ENCODE measurements around the gene ITGA3. TPM values are rescaled to one million over a fixed set of nuclear protein-coding genes. Genes with fewer than 3 reads are reported as not detected.

Gene ITGA3
- total RNA-seq, 4 donors from 2014 or later, result 44.4 to 86.3 (median 77.0) TPM

GRCh38 chr17:50080096-50080480 lies 24.2 kb downstream of the ITGA3 start:
- Histone ChIP-seq H3K9me3 (no peaks in the 10 kb centered on the region), H3K27ac (peak overlapping the region in 3 of 4 donors; percentile 1 to 36 (median 27)), H3K4me1 (peaks cover 2 to 14% (median 6%) of the 10 kb centered on the region in 3 donors), H3K27me3 (no peaks in the 10 kb centered on the region), H3K36me3 (peaks cover 9 to 97% (median 53%) of the 10 kb centered on the region in 3 donors), H3K4me3 (no peak overlapping the region)
- intact Hi-C loops (cut with DNase I), result no loop called here
- no peak for DNase-seq
- WGBS, 2 donors, result 48 to 68% methylated on average over 7 to 11 of the region's 11 CpGs
- no peak for TF ChIP-seq CTCF (IDR thresholded peaks at IDR 0.05)
- TF ChIP-seq POLR2A (IDR thresholded peaks at IDR 0.05), result no peak

- Histone ChIP-seq H3K27ac (no peak overlapping the region), H3K36me3 (peaks cover 9 to 94% (median 45%) of the 10 kb centered on the region in 3 donors), H3K27me3 (no peaks in the 10 kb centered on the region), H3K4me1 (peaks cover 2 to 14% (median 6%) of the 10 kb centered on the region in 3 donors), H3K4me3 (no peak overlapping the region), H3K9me3 (no peaks in the 10 kb centered on the region)
- TF ChIP-seq CTCF (IDR thresholded peaks at IDR 0.05) (no peak), POLR2A (IDR thresholded peaks at IDR 0.05) (no peak)
- DNase-seq, result no peak
- 78 to 82% methylated on average over 7 of the region's 7 CpGs for WGBS, 2 donors
- intact Hi-C loops (cut with DNase I), result no loop called here
Observed at GRCh38 chr17:50080827-50081226, 24.9 kb downstream of the ITGA3 start.

GRCh38 chr17:50081757-50082156 lies 25.8 kb downstream of the ITGA3 start:
- TF ChIP-seq POLR2A (IDR thresholded peaks at IDR 0.05) (no peak), CTCF (IDR thresholded peaks at IDR 0.05) (no peak)
- Histone ChIP-seq H3K9me3 (no peaks in the 10 kb centered on the region), H3K36me3 (peaks cover 2 to 90% (median 36%) of the 10 kb centered on the region in 3 donors), H3K27ac (no peak overlapping the region), H3K27me3 (no peaks in the 10 kb centered on the region), H3K4me3 (no peak overlapping the region), H3K4me1 (peaks cover 2 to 14% (median 6%) of the 10 kb centered on the region in 3 donors)
- intact Hi-C loops (cut with DNase I), result no loop called here
- 70 to 85% methylated on average over 4 of the region's 5 CpGs for WGBS, 2 donors
- no peak for DNase-seq

DNA sequence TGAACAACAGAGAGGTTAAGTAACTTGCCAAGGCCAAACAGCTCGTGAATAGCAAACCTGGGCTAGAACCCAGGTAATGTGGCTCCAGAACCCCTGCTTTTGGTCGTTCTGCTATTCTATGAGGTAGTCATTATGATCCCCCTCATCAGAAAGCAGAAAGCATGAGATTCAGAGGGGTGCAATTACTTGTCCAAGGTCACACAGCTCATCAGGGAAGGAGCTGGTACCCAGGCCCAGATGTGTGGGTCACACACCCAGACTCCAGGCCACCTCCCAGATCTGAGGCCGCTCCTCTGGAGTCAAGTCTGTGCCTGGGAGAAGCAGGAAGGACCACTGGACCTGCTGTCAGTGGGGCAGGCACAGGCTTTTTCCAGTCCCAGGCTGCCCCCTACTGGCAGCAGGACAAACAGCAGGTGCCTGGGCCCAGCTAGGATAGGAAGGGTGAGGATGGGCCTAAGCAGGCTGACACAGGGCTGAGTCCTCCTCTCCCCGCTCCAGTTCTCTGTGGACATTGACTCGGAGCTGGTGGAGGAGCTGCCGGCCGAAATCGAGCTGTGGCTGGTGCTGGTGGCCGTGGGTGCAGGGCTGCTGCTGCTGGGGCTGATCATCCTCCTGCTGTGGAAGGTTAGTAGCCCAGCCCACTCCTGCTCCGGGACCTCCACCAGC lies 31.5 kb downstream of the ITGA3 start:
- DNase-seq, result no peak
- TF ChIP-seq POLR2A (IDR thresholded peaks at IDR 0.05) (no peak), CTCF (IDR thresholded peaks at IDR 0.05) (peak; percentile 89 to 96 (median 92))
- H3K9me3 ChIP-seq, result no peaks in the 10 kb centered on the region
- H3K27me3 ChIP-seq, result no peaks in the 10 kb centered on the region
- H3K4me3 ChIP-seq, result no peak overlapping the region
- H3K36me3 ChIP-seq, result peaks cover 10 to 73% (median 24%) of the 10 kb centered on the region in 3 donors
- WGBS, 2 donors, result 42 to 56% methylated on average over 3 to 9 of the region's 10 CpGs
- intact Hi-C loops (cut with DNase I), result loop anchor here (5.0 kb wide), 1 partner anchor 60 kb away; no protein-coding TSS in a partner anchor
- no peaks in the 10 kb centered on the region for H3K4me1 ChIP-seq
- H3K27ac ChIP-seq, result no peak overlapping the region

- Histone ChIP-seq H3K9me3 (no peaks in the 10 kb centered on the region), H3K27me3 (no peaks in the 10 kb centered on the region), H3K27ac (no peak overlapping the region), H3K4me1 (no peaks in the 10 kb centered on the region), H3K4me3 (no peak overlapping the region), H3K36me3 (peaks cover 10 to 67% (median 24%) of the 10 kb centered on the region in 3 donors)
- no peak for TF ChIP-seq CTCF (IDR thresholded peaks at IDR 0.05)
- WGBS, 2 donors, result 67 to 81% methylated on average over 1 to 15 of the region's 19 CpGs
- no peak for DNase-seq
- intact Hi-C loops (cut with DNase I), result loop anchor here (5.0 kb wide), 1 partner anchor 61 kb away; no protein-coding TSS in a partner anchor
Observed at GRCh38 chr17:50087912-50088405, 32.0 kb downstream of the ITGA3 start.
